ENCODE data around the gene CHRM2. TPM values are rescaled to one million over a fixed set of nuclear protein-coding genes. Genes with fewer than 3 reads are reported as not detected.

CHRM2 gene
- total and polyA plus RNA-seq, 2 of the 8 experiments (the other 6 are each of a cell fraction or from before 2014, with no cell fraction given) = 0.17 to 0.32 TPM

GRCh38 chr7:136847858-136848257 lies 20.6 kb upstream of the CHRM2 start:
- Histone ChIP-seq H3K23ac (ENCODE audit: insufficient read length) (no peak overlapping the region), H3K4ac (replicated peaks; ENCODE audit: insufficient read length, low read depth, low read length) (no peak overlapping the region), H3K79me2 (ENCODE audit: control insufficient read depth in 1 of 2, insufficient read depth in 2 of 2, low read length in 2 of 2) (no peaks in the 10 kb centered on the region), H2AFZ (ENCODE audit: low read length) (no peak overlapping the region), H3K4me3 (ENCODE audit: extremely low read depth in 1 of 4, insufficient read depth in 2 of 4, low read depth in 3 of 4, low read length in 4 of 4) (no peak overlapping the region), H3K9me3 (ENCODE audit: insufficient read depth in 2 of 2, low read depth in 1 of 2, low read length in 1 of 2) (no peaks in the 10 kb centered on the region), H3K4me2 (ENCODE audit: insufficient read depth in 1 of 2, low read depth in 2 of 2, low read length in 2 of 2) (no peak overlapping the region), H3K79me1 (ENCODE audit: low read depth, low read length) (no peaks in the 10 kb centered on the region), H4K8ac (ENCODE audit: extremely low read depth, insufficient read depth, low read length) (no peak overlapping the region), H3K36me3 (ENCODE audit: control insufficient read depth in 2 of 4, insufficient read depth in 4 of 4, low read length in 3 of 4) (no peaks in the 10 kb centered on the region), H2BK15ac (ENCODE audit: low read length) (no peak overlapping the region), H3K18ac (ENCODE audit: extremely low read depth, low read length) (no peak overlapping the region), H2BK20ac (ENCODE audit: low read length) (no peak overlapping the region), H3K4me1 (replicated peaks in 1 of 4; ENCODE audit: control insufficient read depth in 3 of 4, insufficient read depth in 4 of 4, low read length in 3 of 4) (no peaks in the 10 kb centered on the region), H3K14ac (ENCODE audit: insufficient read length) (no peak overlapping the region), H3K27me3 (replicated peaks in 1 of 4; ENCODE audit: control insufficient read depth in 3 of 4, extremely low read depth in 1 of 4, insufficient read depth in 3 of 4, low read length in 3 of 4) (no peaks in the 10 kb centered on the region), H2BK5ac (ENCODE audit: low read depth, low read length) (no peak overlapping the region), H2BK120ac (replicated peaks; ENCODE audit: low read depth, low read length) (no peak overlapping the region), H3K9ac (replicated peaks in 1 of 4; ENCODE audit: extremely low read depth in 1 of 4, low read depth in 3 of 4, low read length in 3 of 4) (no peak overlapping the region), H4K5ac (ENCODE audit: insufficient read length, low read depth, low read length) (no peak overlapping the region), H3K56ac (replicated peaks; ENCODE audit: insufficient read length, low read depth, low read length) (no peak overlapping the region), H2BK12ac (ENCODE audit: low read depth, low read length) (no peak overlapping the region), H3K27ac (ENCODE audit: low read depth, low read length) (no peak overlapping the region), H2AK5ac (ENCODE audit: low read depth, low read length) (no peak overlapping the region), H3K23me2 (ENCODE audit: low read depth, low read length) (no peaks in the 10 kb centered on the region), H4K91ac (replicated peaks; ENCODE audit: insufficient read length, low read length) (no peak overlapping the region), H4K20me1 (replicated peaks in 1 of 2; ENCODE audit: control insufficient read depth in 1 of 2, insufficient read depth in 2 of 2, low read length in 2 of 2) (no peaks in the 10 kb centered on the region)
- 83% methylated on average over 2 of the region's 2 CpGs; no CpG with 5 or more reads in 1 of the 2 experiments for WGBS, 2 experiments (ENCODE audit: extremely low coverage in 1 of 2, insufficient coverage in 1 of 2, insufficient read length in 1 of 2, insufficient replicate concordance in 2 of 2, low coverage in 1 of 2, low lambda C conversion rate in 2 of 2, missing lambda C conversion rate in 1 of 2)
- CTCF ChIA-PET (ENCODE audit: partially characterized antibody) = interaction anchor here (0.7 kb wide), 1 partner anchor 26 kb away, joined by 3 read pairs; no protein-coding TSS in a partner anchor
- no peak for DNase-seq (ENCODE audit: low read depth in 1 of 2, low spot score in 2 of 2)
- no peak for FAIRE-seq
- POLR2A ChIA-PET (ENCODE audit: partially characterized antibody) = no interaction called here
- TF ChIP-seq SP4 (IDR thresholded peaks at IDR 0.05; ENCODE audit: low read length) (no peak), ASH2L (IDR thresholded peaks at IDR 0.05; ENCODE audit: low read length) (no peak), SIN3A (conservative IDR thresholded peaks at IDR 0.05 in 1 of 2, IDR thresholded peaks at IDR 0.05 in 1 of 2; ENCODE audit: low read depth in 1 of 2, low read length in 2 of 2) (no peak), CREB1 (IDR thresholded peaks at IDR 0.05) (no peak), RFX5 (IDR thresholded peaks at IDR 0.05; ENCODE audit: borderline replicate concordance, low read depth, low read length) (no peak), USF2 (IDR thresholded peaks at IDR 0.05; ENCODE audit: low read length) (no peak), BRCA1 (IDR thresholded peaks at IDR 0.05; ENCODE audit: low read depth, low read length) (no peak), CHD2 (IDR thresholded peaks at IDR 0.05; ENCODE audit: low read length) (no peak), CTBP2 (IDR thresholded peaks at IDR 0.05; ENCODE audit: borderline replicate concordance, insufficient read depth, insufficient read length, low read length) (no peak), POLR2AphosphoS5 (IDR thresholded peaks at IDR 0.05; ENCODE audit: low read depth, low read length) (no peak), CHD1 (IDR thresholded peaks at IDR 0.05; ENCODE audit: low read depth, low read length) (no peak), MAFK (IDR thresholded peaks at IDR 0.05; ENCODE audit: low read depth, low read length) (no peak), KDM4A (IDR thresholded peaks at IDR 0.05; ENCODE audit: low read depth, low read length, severe bottlenecking) (no peak), GABPA (IDR thresholded peaks at IDR 0.05; ENCODE audit: borderline replicate concordance, insufficient read depth, low read length) (no peak)

Data from H1 (cell line).